GM23248 (cell line): ENCODE measurements around the gene FRS2. TPM values are rescaled to one million over a fixed set of nuclear protein-coding genes. Genes with fewer than 3 reads are reported as not detected.

Experiments used
- DNase-seq: peaks from one replicate; pipeline ENCODE4 v3.0.0-alpha.2; 2015
- H2AFZ ChIP-seq: fragments of 200-600 bp; sonication (generic); 2 replicates; pipeline ENCODE4 v1.6.1; 2016; ENCODE audit warnings: antibody characterized with exemption
- H3F3A ChIP-seq: fragments of 200-600 bp; sonication (generic); 2 replicates; pipeline ENCODE4 v1.6.1; 2016; ENCODE audit warnings: mild to moderate bottlenecking, antibody characterized with exemption, mixed run types; ENCODE audit not compliant: insufficient read depth
- H3K27ac ChIP-seq: fragments of 200-600 bp; sonication (generic); 2 replicates; pipeline ENCODE4 v1.5.1; 2016; ENCODE audit warnings: mild to moderate bottlenecking
- H3K27me3 ChIP-seq: fragments of 200-600 bp; sonication (generic); replicated peaks from 2 replicates; pipeline ENCODE4 v1.6.1; 2016; ENCODE audit warnings: mild to moderate bottlenecking; ENCODE audit not compliant: insufficient read depth
- H3K36me3 ChIP-seq: fragments of 200-600 bp; sonication (generic); 2 replicates; pipeline ENCODE4 v1.6.1; 2016; ENCODE audit warnings: low read depth, mild to moderate bottlenecking
- H3K4me1 ChIP-seq: fragments of 200-600 bp; sonication (generic); 2 replicates; pipeline ENCODE4 v1.6.1; 2016; ENCODE audit warnings: mild to moderate bottlenecking; ENCODE audit not compliant: insufficient read depth
- H3K4me2 ChIP-seq: fragments of 200-600 bp; sonication (generic); one replicate; pipeline ENCODE4 v1.6.1; 2016; ENCODE audit warnings: mild to moderate bottlenecking; ENCODE audit not compliant: unreplicated experiment
- H3K4me3 ChIP-seq: fragments of 200-600 bp; sonication (generic); 2 replicates; pipeline ENCODE4 v1.5.1; 2016; ENCODE audit warnings: mild to moderate bottlenecking
- H3K79me2 ChIP-seq: fragments of 200-600 bp; sonication (generic); 2 replicates; pipeline ENCODE4 v1.6.1; 2016; ENCODE audit warnings: mild to moderate bottlenecking; ENCODE audit not compliant: insufficient read depth
- H3K9ac ChIP-seq: fragments of 200-600 bp; sonication (generic); 2 replicates; pipeline ENCODE4 v1.6.1; 2016; ENCODE audit warnings: mild to moderate bottlenecking
- H3K9me2 ChIP-seq: fragments of 200-600 bp; sonication (generic); 2 replicates; pipeline ENCODE4 v1.6.1; 2016; ENCODE audit warnings: mixed run types, mild to moderate bottlenecking, moderate library complexity; ENCODE audit not compliant: insufficient read depth
- H3K9me3 ChIP-seq: fragments of 200-600 bp; sonication (generic); one replicate; pipeline ENCODE4 v1.6.1; 2017; ENCODE audit warnings: low read depth
- H4K20me1 ChIP-seq: fragments of 200-600 bp; sonication (generic); 2 replicates; pipeline ENCODE4 v1.6.0; 2016; ENCODE audit not compliant: insufficient read depth
- EZH2 ChIP-seq: fragments of 200-600 bp; sonication (generic); IDR thresholded peaks from 2 replicates; pipeline ENCODE4 v1.6.1; 2018; ENCODE audit warnings: antibody characterized with exemption, mild to moderate bottlenecking; ENCODE audit not compliant: insufficient read depth, poor library complexity, severe bottlenecking
- EZH2phosphoT487 ChIP-seq: fragments of 200-600 bp; sonication (generic); IDR thresholded peaks from 2 replicates; pipeline ENCODE4 v1.6.1; 2018; ENCODE audit warnings: antibody characterized with exemption, moderate library complexity, mild to moderate bottlenecking, low read depth; ENCODE audit not compliant: insufficient read depth
- WGBS, 2 experiments: methylation state at CpG; one replicate each; pipeline ENCODE4 v1.1.6; 2015 to 2017; ENCODE audit warnings: low lambda C conversion rate in 2 of 2, low coverage in 1 of 2; ENCODE audit errors: missing lambda C conversion rate in 2 of 2; 5-methylcytosine and 5-hydroxymethylcytosine counted together
- in situ Hi-C: fragments of 300-500 bp; cut with MboI; formaldehyde crosslinking; loops from 2 replicates; pipeline ENCODE4 v1.15.0; 2020
- polyA plus RNA-seq: library from polyadenylated mRNA; unstranded; fragments of >200 nt; fragmentation: Nextera tagmentation; extraction: Ambion mirVana; gene quantifications from 2 replicates; pipeline ENCODE4 v1.2.1, GENCODE V29; 2016
- total RNA-seq: library from RNA; depleted of rRNA; stranded (reverse); fragments of >200 nt; shearing (Covaris generic); gene quantifications from 2 replicates; pipeline ENCODE4 v1.2.3, GENCODE V29; 2014

The FRS2 gene
- total and polyA plus RNA-seq, 2 experiments from 2014 or later, result 25.5 to 41.2 TPM

- H3K36me3 ChIP-seq, result peaks cover 6% of the 10 kb centered on the region
Observed at GRCh38 chr12:69490920-69491643, 20.9 kb downstream of the FRS2 start.

GRCh38 chr12:69492739-69493138 lies 22.6 kb downstream of the FRS2 start:
- peaks cover 100% of the 10 kb centered on the region for H3K79me2 ChIP-seq
- H3K9me2 ChIP-seq, result no peaks in the 10 kb centered on the region
- H3K4me1 ChIP-seq, result peaks cover 17% of the 10 kb centered on the region
- H3K9ac ChIP-seq, result no peak overlapping the region
- no peaks in the 10 kb centered on the region for H3K27me3 ChIP-seq
- in situ Hi-C loops, result no loop called here
- no peak overlapping the region for H3K4me2 ChIP-seq
- H4K20me1 ChIP-seq, result peaks cover 11% of the 10 kb centered on the region; the same call in 1 of the 2 replicates
- TF ChIP-seq EZH2, result no peak
- TF ChIP-seq EZH2phosphoT487, result no peak
- H3K4me3 ChIP-seq, result no peak overlapping the region
- H3K9me3 ChIP-seq, result no peaks in the 10 kb centered on the region
- H2AFZ ChIP-seq, result no peak overlapping the region
- peaks cover 7% of the 10 kb centered on the region; the same call in 1 of the 2 replicates for H3F3A ChIP-seq
- no peak for DNase-seq
- WGBS, 2 experiments, result 96 to 100% methylated on average over 2 of the region's 2 CpGs
- H3K27ac ChIP-seq, result no peak overlapping the region
- peaks cover 3% of the 10 kb centered on the region for H3K36me3 ChIP-seq

More at GRCh38 chr12:69490920-69491643, 20.9 kb downstream of the FRS2 start:
- in situ Hi-C loops, result no loop called here
- Histone ChIP-seq H3K9me2 (no peaks in the 10 kb centered on the region), H3K9ac (no peak overlapping the region), H3K4me2 (no peak overlapping the region), H3K79me2 (peaks cover 100% of the 10 kb centered on the region), H3K27ac (no peak overlapping the region), H3K4me3 (no peak overlapping the region), H3K9me3 (no peaks in the 10 kb centered on the region), H2AFZ (no peak overlapping the region), H3F3A (peaks cover 7% of the 10 kb centered on the region; the same call in 1 of the 2 replicates), H4K20me1 (peaks cover 11% of the 10 kb centered on the region; the same call in 1 of the 2 replicates), H3K4me1 (peaks cover 10% of the 10 kb centered on the region), H3K27me3 (no peaks in the 10 kb centered on the region)
- no peak for TF ChIP-seq EZH2
- no peak for TF ChIP-seq EZH2phosphoT487
- WGBS, 2 experiments, result 90% methylated on average over 14 of the region's 14 CpGs
- DNase-seq, result no peak

- H4K20me1 ChIP-seq, result peaks cover 11% of the 10 kb centered on the region; the same call in 1 of the 2 replicates
- H2AFZ ChIP-seq, result no peak overlapping the region
- H3K4me2 ChIP-seq, result peak overlapping the region; percentile 9
- no peak overlapping the region for H3K9ac ChIP-seq
- H3K4me1 ChIP-seq, result peaks cover 34% of the 10 kb centered on the region
- H3K79me2 ChIP-seq, result peaks cover 100% of the 10 kb centered on the region
- in situ Hi-C loops, result no loop called here
- H3K27ac ChIP-seq, result peak overlapping the region; percentile 38
- H3K9me3 ChIP-seq, result no peaks in the 10 kb centered on the region
- H3F3A ChIP-seq, result peaks cover 8% of the 10 kb centered on the region; the same call in 1 of the 2 replicates
- H3K4me3 ChIP-seq, result no peak overlapping the region
- H3K27me3 ChIP-seq, result no peaks in the 10 kb centered on the region
- H3K36me3 ChIP-seq, result no peaks in the 10 kb centered on the region
- TF ChIP-seq EZH2 (no peak), EZH2phosphoT487 (no peak)
- peak; percentile 61 for DNase-seq
- WGBS, 2 experiments, result 10 to 14% methylated on average over 3 of the region's 3 CpGs
- no peaks in the 10 kb centered on the region for H3K9me2 ChIP-seq
Observed at GRCh38 chr12:69495071-69495470, 24.9 kb downstream of the FRS2 start.

GRCh38 chr12:69497308-69498026 lies 27.3 kb downstream of the FRS2 start:
- Histone ChIP-seq H3K27me3 (no peaks in the 10 kb centered on the region), H3K9me2 (no peaks in the 10 kb centered on the region), H3F3A (peaks cover 30% of the 10 kb centered on the region), H3K79me2 (peaks cover 98% of the 10 kb centered on the region), H3K27ac (no peak overlapping the region), H3K4me1 (peaks cover 58% of the 10 kb centered on the region), H3K9me3 (no peaks in the 10 kb centered on the region), H3K4me2 (peak overlapping the region; percentile 10), H2AFZ (no peak overlapping the region), H3K36me3 (no peaks in the 10 kb centered on the region), H4K20me1 (peaks cover 7% of the 10 kb centered on the region; the same call in 1 of the 2 replicates), H3K4me3 (no peak overlapping the region), H3K9ac (no peak overlapping the region)
- no peak for TF ChIP-seq EZH2phosphoT487
- TF ChIP-seq EZH2, result no peak
- 53 to 56% methylated on average over 4 of the region's 4 CpGs for WGBS, 2 experiments
- in situ Hi-C loops, result no loop called here
- peak; percentile 35 for DNase-seq
